OCI-M2 (cell line): Measurements from ENCODE around the gene SULT1A2.
"Not testable (repeated sequence)": the region's sequence is repeated elsewhere in the genome, so short reads cannot be mapped to it uniquely, and the experiment has no call there.

Source experiments
- DNase-seq: peaks from one replicate; lab custom pipeline; 2025; ENCODE audit not compliant: unreplicated experiment; lab: John Stamatoyannopoulos, UW

SULT1A2 gene

DNA sequence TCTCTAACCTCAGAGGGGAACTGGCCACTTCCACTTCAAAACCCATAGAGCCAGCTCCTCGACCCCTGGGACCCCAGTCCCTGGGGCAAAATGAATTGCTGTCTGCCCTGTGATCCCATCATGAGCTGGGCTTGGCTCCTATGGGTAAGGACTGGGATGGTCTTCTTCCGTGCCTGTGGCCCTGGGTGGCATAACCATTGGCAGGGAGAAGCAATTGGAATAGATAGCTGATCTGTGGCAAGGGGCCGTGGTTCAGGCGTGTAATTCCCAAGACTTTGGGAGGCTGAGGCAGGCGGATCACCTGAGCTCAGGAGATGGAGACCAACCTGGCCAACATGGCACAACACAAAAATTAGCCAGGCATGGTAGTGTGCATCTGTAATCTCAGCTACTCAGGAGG, 4.3 kb downstream of the SULT1A2 start:
- DNase-seq: no peak

GRCh38 chr16:28591355-28591754, 5.5 kb downstream of the SULT1A2 start:
- DNase-seq: no peak

GRCh38 chr16:28590384-28591340, 6.2 kb downstream of the SULT1A2 start:
- no peak for DNase-seq

- DNase-seq: no peak
Measured at GRCh38 chr16:28589930-28590329, 6.9 kb downstream of the SULT1A2 start.

GRCh38 chr16:28589069-28589468, 7.8 kb downstream of the SULT1A2 start:
- DNase-seq: no peak

- DNase-seq: no peak
Measured at GRCh38 chr16:28587386-28587785, 9.5 kb downstream of the SULT1A2 start.

DNA sequence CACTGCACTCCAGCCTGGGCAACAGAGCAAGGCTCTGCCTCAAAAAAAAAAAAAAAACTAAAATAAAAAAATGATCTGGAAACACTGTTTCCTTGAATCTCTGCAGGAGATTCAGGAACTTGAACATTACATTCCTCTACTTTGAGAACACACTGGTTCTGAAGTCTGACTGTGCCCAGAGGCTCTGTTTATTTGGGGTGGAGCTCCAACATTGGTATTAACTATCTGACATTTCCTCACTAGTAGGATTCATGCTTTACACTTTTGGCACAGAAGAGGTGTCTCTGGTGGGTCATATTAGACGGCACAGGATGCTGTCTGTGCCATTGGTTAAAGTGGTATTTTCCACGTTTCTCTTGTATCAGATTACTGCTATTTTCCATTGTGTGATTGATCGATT, 10.4 kb downstream of the SULT1A2 start:
- DNase-seq: no peak

DNA sequence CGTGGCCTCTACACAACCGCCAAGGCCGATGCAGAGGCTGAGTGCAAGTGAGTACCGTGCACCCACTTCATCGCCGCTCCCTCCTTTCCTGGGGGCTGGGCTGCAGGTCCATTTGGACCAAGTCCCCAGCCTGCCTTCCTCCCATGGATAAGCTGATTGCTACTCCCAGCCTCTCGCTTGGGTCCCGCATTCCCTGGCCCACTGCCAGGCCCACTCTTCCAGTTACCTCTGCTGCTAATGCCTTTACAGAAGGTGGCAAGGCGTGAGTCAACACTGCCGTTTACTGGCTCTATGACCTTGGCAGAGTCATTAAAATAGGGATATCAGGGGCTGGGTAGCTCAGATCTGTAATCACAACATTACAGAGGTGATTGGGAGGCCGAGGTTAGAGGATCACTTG, 11.2 kb downstream of the SULT1A2 start:
- no peak for DNase-seq

GRCh38 chr16:28580726-28581315, 16.0 kb downstream of the SULT1A2 start:
- DNase-seq: no peak

DNA sequence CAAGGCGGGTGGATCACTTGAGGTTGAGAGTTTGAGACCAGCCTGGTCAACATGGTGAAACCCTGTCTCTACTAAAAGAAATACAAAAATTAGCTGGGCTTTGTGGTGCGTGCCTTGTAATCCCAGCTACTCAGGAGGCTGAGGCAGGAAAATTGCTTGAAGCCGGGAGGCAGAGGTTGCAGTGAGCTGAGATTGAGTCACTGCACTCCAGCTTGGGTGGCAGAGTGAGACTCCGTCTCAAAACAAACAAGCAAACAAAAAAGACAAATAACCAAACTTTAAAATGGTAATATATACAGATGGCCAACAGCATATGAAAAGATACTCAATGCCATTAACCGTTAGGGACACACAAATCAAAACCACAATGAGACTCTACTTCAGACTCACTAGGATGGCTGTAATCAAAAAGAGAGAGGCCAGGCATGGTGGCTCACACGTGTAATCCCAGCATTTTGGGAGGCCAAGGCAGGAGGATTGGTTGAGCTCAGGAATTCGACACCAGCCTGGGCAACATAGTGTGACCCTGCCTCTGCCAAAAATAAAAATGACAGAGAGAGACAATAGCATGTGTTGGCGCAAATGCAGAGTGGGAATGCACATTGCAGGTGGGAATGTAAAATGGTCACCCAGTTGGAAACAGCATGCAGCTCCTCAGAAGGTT, 21.3 kb downstream of the SULT1A2 start:
- no peak for DNase-seq

DNA sequence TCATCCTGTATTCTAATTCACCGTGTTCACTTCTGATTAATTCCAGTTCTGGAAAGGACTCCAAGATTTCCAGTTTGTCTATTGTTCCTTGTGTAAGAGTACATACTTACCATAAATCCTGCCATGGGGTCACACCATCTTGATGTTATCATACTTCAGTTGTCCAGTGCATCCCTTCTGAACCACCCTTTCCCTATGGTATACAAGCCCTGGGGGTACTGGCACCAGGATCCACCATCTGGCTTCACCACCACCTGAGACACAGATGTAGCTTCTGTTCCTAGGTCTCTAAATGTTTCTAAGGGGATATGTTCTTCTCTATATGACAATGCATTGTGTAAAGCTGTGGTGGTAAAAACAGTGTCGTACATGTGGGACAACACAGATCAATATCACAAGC, 21.9 kb downstream of the SULT1A2 start:
- DNase-seq: no peak

DNA sequence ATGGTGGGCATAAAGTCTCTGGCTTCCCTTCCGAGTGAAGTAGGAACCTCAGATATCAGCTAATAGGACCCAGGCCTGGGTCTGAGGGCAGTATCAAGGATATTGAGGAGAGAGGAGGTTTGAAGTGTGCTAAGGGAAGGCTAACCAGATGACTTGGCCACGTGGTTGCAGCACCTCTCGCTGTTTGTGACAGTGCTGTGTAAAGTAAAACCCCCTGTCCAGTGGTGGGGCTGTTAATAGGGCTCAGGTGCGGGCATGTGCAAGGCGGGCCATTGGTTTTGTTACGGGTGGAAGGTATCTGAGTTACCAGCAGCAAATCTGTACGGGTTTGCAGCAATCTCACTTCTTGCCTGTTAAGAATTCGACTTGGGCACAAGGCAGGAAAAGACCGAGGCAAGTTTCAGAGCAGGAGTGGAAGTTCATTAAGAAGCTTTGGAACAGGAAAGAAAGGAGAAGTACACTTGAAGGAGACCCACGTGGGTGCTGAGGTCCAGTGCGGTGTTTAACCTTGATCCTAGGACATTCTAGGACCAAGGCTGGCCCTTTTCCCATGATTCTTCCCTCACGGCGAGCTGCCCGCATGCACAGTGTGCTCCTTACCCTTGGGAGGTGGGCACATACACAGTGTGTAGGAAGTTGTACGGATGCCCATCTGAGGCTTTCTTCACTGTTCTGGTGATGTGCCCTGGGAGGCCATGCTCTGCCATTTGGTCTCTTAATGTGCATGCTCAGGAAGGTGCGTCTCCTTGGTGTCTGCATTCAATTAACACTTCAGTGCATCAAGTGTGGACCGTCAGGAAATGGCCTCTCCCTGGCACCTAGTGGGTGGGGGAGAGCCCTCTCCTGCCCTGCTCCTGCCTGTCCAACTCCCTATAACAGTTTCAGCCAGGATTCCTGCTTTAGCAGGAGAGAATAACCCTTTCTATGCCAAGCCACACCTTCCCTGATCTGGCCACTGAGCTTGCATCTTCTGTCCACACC, 22.8 kb downstream of the SULT1A2 start:
- no peak for DNase-seq

DNA sequence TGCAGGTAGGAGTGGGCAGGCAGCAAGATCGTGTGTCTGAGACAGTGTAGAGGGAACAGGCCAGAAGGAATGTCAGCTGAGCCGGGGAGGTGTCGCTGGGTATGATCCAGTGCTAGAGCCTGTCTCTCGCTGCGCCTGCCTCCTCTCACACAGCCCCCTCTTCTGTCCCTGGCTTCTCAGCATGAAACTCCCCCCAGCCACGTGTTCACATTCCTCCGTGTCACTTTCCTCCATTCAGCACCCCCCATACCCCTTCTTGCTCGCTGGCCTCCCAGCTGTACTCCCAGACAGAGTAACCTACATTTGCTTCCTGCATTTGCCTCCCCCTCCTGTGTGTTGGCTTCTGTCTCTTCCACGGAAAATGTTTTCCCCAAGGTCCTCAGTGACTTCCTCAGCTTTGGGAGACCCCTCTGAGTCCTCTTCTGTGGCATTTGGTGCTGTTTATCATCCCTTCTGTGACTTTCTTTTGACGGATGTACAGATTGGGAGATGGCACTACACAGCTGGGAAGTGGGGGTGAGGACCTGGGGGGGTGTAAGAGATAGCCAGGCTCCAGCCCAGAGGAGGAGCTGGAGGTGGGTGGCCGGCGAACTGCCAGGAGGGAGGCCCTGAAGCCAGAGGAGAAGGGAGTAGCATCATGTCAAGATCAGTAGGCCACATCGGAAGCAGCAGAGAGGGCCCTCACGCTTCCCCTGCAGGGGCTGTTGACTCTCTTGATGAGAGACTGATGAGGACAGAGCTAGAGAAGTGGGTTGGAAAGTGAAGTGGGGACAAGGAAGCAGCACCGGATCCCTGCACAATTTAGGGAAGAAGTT, 23.9 kb downstream of the SULT1A2 start:
- no peak for DNase-seq

DNA sequence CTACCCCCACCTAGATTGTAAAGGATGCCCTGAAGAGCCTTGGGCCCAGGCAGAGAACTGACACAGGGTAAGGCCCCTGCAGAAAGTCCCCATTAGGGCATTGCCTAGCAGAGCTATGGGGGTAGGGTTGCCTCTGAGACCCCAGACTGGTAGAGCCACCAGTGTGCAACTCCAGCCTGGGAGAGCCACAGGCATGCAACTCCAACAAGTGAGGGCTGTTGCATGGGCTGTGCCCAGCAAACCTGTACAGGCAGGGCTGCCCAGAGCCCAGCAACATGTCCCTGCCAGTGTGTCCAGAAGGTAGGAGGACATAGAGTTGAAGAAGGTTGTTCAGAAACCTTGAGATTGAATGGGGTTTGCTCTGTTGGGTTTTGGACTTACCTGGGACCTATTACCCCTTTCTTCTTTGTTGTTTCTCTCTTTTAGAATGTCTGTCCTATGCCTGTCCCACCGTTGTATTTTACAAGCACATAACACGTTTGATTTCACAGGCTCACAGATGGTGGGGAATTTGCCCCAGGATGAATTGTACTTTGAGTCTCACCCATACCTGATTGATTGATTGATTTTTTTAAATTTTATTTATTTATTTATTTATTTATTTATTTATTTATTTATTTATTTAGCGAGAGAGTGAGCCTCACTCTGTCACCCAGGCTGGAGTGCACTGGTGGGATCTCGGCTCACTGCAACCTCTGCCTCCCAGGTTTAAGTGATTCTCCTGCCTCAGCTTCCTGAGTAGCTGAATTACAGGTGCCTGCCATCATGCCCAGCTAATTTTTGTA, 26.7 kb downstream of the SULT1A2 start:
- DNase-seq: no peak

DNA sequence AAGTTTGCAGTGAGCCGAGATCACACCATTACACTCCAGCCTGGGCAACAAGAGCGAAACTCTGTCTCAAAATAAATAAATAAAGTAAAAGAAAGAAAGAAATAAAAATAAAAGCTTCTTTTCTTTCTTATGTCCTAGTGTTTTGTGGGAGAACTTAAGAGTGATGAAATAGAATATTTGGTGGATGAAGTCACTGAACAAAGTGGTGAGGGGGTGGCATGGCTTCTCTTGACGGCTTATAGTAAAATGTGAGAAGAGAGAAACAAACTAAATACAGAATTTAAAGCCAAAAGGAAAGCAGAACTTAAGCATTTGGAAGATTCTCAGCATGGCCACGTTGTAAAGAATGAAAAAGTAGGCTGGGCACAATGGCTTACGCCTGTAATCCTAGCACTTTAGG, 27.8 kb downstream of the SULT1A2 start:
- DNase-seq: no peak

DNA sequence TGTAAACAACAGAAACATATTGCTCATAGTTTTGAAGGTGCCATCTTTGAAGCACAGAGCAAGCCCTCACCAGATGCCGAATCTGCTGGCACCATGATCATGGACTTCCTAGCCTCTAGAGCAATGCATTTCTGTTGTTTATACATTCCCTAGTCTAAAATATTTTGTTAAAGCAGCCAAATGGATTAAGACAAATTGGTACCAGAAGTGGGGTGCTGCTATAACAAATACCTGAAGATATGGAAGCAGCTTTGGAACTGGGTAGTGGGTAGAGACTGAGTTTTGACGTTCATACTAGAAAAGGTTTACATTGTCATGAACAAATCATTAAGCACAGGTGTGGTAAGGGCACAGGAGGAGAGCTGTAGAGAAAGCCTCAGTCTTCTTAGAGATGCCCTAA, 29.6 kb downstream of the SULT1A2 start:
- DNase-seq: no peak

- DNase-seq: not testable (repeated sequence)
Measured at GRCh38 chr16:28566233-28566925, 30.5 kb downstream of the SULT1A2 start.

GRCh38 chr16:28563218-28563617, 33.6 kb downstream of the SULT1A2 start:
- DNase-seq: no peak

- no peak for DNase-seq
Measured at GRCh38 chr16:28562199-28562598, 34.7 kb downstream of the SULT1A2 start.
